ENCODE results near the gene ZBTB16. TPM values are rescaled to one million over a fixed set of nuclear protein-coding genes. Genes with fewer than 3 reads are reported as not detected.

The ZBTB16 gene
- total and polyA plus RNA-seq, 2 of the 4 experiments (the other 2 are of a cell fraction) = not detected

GRCh38 chr11:114167355-114167754 lies 107.8 kb downstream of the ZBTB16 start:
- Histone ChIP-seq H3K79me1 (ENCODE audit: low read depth in 1 of 2, low read length in 2 of 2) (no peaks in the 10 kb centered on the region), H3K9ac (ENCODE audit: low read depth, low read length) (no peak overlapping the region), H2AK9ac (replicated peaks; ENCODE audit: low read depth, low read length, poor library complexity) (no peak overlapping the region), H2AFZ (replicated peaks; ENCODE audit: low read length, poor library complexity) (no peak overlapping the region), H3K36me3 (ENCODE audit: control insufficient read depth, insufficient read depth, low read length) (no peaks in the 10 kb centered on the region), H3K27ac (ENCODE audit: insufficient read depth, low read length) (no peak overlapping the region), H3K4me3 (ENCODE audit: insufficient read depth, low read depth, low read length) (no peak overlapping the region), H2BK20ac (ENCODE audit: low read depth, low read length) (no peak overlapping the region), H3K4me1 (ENCODE audit: control insufficient read depth, insufficient read depth, low read length) (peaks cover 7% of the 10 kb centered on the region; the same call in 1 of the 2 replicates), H3K4me2 (ENCODE audit: low read depth, low read length) (no peak overlapping the region), H4K20me1 (ENCODE audit: insufficient read depth, low read length) (peaks cover 3% of the 10 kb centered on the region; the same call in 1 of the 2 replicates), H3K23ac (ENCODE audit: low read depth, low read length) (no peak overlapping the region), H4K5ac (ENCODE audit: low read depth, low read length) (no peak overlapping the region), H2AK5ac (ENCODE audit: low read depth, low read length) (no peak overlapping the region), H3K18ac (ENCODE audit: low read depth, low read length) (no peak overlapping the region), H3K9me1 (ENCODE audit: insufficient read depth, low read length) (peaks cover 3% of the 10 kb centered on the region; the same call in 1 of the 2 replicates), H3K27me3 (ENCODE audit: control insufficient read depth, insufficient read depth, low read length) (peaks cover 69% of the 10 kb centered on the region), H4K91ac (ENCODE audit: insufficient read depth, low read depth, low read length) (no peak overlapping the region), H2BK5ac (ENCODE audit: low read depth, low read length, poor library complexity, severe bottlenecking) (no peak overlapping the region), H2BK15ac (ENCODE audit: low read depth, low read length) (no peak overlapping the region), H3K56ac (ENCODE audit: extremely low read depth, insufficient read depth, low read length) (no peak overlapping the region), H3K14ac (replicated peaks; ENCODE audit: low read depth, low read length) (no peak overlapping the region), H4K8ac (ENCODE audit: low read depth in 2 of 2, low read length in 2 of 2) (no peak overlapping the region), H2BK120ac (ENCODE audit: low read depth, low read length) (no peak overlapping the region), H3K4ac (ENCODE audit: low read depth, low read length) (no peak overlapping the region), H3K9me3 (ENCODE audit: control insufficient read depth, insufficient read depth, low read length) (no peaks in the 10 kb centered on the region)
- ChIA-PET CTCF (no interaction called here), POLR2A (ENCODE audit: unreplicated experiment) (no interaction called here)
- TF ChIP-seq POLR2A (IDR thresholded peaks at IDR 0.05; ENCODE audit: low read depth, low read length) (no peak), RCOR1 (IDR thresholded peaks at IDR 0.05; ENCODE audit: insufficient replicate concordance, low read length) (no peak), USF2 (IDR thresholded peaks at IDR 0.05; ENCODE audit: low read depth, low read length) (no peak), RFX5 (IDR thresholded peaks at IDR 0.05; ENCODE audit: low read depth, low read length) (no peak), CEBPB (IDR thresholded peaks at IDR 0.05; ENCODE audit: low read depth, low read length) (no peak), MXI1 (IDR thresholded peaks at IDR 0.05; ENCODE audit: borderline replicate concordance, low read depth, low read length) (no peak), MAZ (IDR thresholded peaks at IDR 0.05; ENCODE audit: borderline replicate concordance, low read depth, low read length) (no peak), BHLHE40 (IDR thresholded peaks at IDR 0.05; ENCODE audit: low read depth, low read length) (no peak), NFE2L2 (IDR thresholded peaks at IDR 0.05; ENCODE audit: low read depth, low read length) (no peak), MAFK (IDR thresholded peaks at IDR 0.05; ENCODE audit: low read depth, low read length) (no peak), CHD1 (IDR thresholded peaks at IDR 0.05; ENCODE audit: low read depth, low read length) (no peak), SMC3 (IDR thresholded peaks at IDR 0.05; ENCODE audit: low read depth, low read length) (no peak), FOS (IDR thresholded peaks at IDR 0.05; ENCODE audit: low read depth, low read length) (no peak)
- TF ChIP-seq, protein P1, sequence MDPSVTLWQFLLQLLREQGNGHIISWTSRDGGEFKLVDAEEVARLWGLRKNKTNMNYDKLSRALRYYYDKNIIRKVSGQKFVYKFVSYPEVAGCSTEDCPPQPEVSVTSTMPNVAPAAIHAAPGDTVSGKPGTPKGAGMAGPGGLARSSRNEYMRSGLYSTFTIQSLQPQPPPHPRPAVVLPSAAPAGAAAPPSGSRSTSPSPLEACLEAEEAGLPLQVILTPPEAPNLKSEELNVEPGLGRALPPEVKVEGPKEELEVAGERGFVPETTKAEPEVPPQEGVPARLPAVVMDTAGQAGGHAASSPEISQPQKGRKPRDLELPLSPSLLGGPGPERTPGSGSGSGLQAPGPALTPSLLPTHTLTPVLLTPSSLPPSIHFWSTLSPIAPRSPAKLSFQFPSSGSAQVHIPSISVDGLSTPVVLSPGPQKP (IDR thresholded peaks at IDR 0.05; ENCODE audit: borderline replicate concordance, low read depth, low read length) = no peak
- TF ChIP-seq, protein P2, sequence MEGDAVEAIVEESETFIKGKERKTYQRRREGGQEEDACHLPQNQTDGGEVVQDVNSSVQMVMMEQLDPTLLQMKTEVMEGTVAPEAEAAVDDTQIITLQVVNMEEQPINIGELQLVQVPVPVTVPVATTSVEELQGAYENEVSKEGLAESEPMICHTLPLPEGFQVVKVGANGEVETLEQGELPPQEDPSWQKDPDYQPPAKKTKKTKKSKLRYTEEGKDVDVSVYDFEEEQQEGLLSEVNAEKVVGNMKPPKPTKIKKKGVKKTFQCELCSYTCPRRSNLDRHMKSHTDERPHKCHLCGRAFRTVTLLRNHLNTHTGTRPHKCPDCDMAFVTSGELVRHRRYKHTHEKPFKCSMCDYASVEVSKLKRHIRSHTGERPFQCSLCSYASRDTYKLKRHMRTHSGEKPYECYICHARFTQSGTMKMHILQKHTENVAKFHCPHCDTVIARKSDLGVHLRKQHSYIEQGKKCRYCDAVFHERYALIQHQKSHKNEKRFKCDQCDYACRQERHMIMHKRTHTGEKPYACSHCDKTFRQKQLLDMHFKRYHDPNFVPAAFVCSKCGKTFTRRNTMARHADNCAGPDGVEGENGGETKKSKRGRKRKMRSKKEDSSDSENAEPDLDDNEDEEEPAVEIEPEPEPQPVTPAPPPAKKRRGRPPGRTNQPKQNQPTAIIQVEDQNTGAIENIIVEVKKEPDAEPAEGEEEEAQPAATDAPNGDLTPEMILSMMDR (conservative IDR thresholded peaks at IDR 0.05; ENCODE audit: low read depth, low read length) = no peak
- no TSS peak for BruUV-seq (replicated peaks)
- in situ Hi-C loops (cut with MboI; ENCODE audit: low sequenced_read_pairs) (no loop called here), dilution Hi-C loops (cut with HindIII; ENCODE audit: low sequenced_read_pairs, unreplicated experiment) (no loop called here), intact Hi-C loops (cut with micrococcal nuclease) (loop anchor here (10.0 kb wide), 1 partner anchor 293 kb away; the partner anchor contains the start of gene USP28)
- ATAC-seq (ENCODE audit: low read depth) (no peak), DNase-seq (no peak)
- no CpG with 5 or more reads among the region's 5 CpGs for WGBS, 2 experiments (ENCODE audit: extremely low coverage in 2 of 2, insufficient read length in 1 of 2)

Data from IMR-90 (cell line).